ENCODE results near the gene MTO1.

GRCh38 chr6:73443555-73443954 lies 18.0 kb upstream of the MTO1 start:
- TF ChIP-seq POLR2A (IDR thresholded peaks at IDR 0.05), result no peak
- TF ChIP-seq CTCF (IDR thresholded peaks at IDR 0.05), result no peak

All from esophagus squamous epithelium (tissue), 4 donors.